ENCODE results near the gene KRTAP12-2.

The KRTAP12-2 gene

DNA sequence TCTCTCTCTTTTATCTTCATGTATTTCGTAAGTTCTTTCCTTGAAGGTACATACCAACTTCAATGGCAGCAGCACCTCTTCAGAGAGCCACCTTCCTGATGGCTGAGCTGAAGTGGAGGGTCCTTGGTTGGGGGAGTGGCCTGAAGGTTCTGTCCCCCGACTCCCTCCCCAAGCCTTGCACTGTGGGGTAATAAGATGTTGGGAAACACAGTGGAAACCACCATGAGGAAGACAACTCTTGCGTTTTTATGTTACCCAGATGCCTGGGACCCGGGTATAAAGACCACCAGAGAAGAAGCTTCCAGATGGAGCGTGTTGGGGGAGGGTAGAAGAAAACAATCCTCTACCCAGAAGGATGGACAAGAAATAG lies 8.2 kb downstream of the KRTAP12-2 start:
- Histone ChIP-seq H3K4me2 (ENCODE audit: low read length) (no peak overlapping the region), H3K56ac (ENCODE audit: low read length) (no peak overlapping the region), H2AK5ac (ENCODE audit: low read length) (no peak overlapping the region), H3K79me1 (ENCODE audit: low read length) (no peaks in the 10 kb centered on the region), H3K4ac (ENCODE audit: low read depth, low read length) (no peak overlapping the region), H2BK5ac (ENCODE audit: low read length) (no peak overlapping the region), H4K8ac (ENCODE audit: low read depth, low read length) (no peak overlapping the region), H3K27me3 (ENCODE audit: insufficient read depth, low read length, poor library complexity) (no peaks in the 10 kb centered on the region), H2BK15ac (replicated peaks; ENCODE audit: low read depth) (no peak overlapping the region), H3K9ac (ENCODE audit: low read length) (no peak overlapping the region), H3K23ac (ENCODE audit: low read length) (no peak overlapping the region), H3K36me3 (ENCODE audit: control insufficient read depth, insufficient read depth, low read length) (no peaks in the 10 kb centered on the region), H2BK120ac (ENCODE audit: low read depth, low read length) (no peak overlapping the region), H4K5ac (ENCODE audit: low read length) (no peak overlapping the region), H3K79me2 (ENCODE audit: control insufficient read depth, insufficient read depth, low read length) (no peaks in the 10 kb centered on the region), H3K4me1 (ENCODE audit: control insufficient read depth, low read depth, low read length) (peaks cover 2% of the 10 kb centered on the region), H3K4me3 (ENCODE audit: low read length) (no peak overlapping the region), H3K18ac (ENCODE audit: low read length) (no peak overlapping the region), H3K27ac (ENCODE audit: low read depth, low read length) (no peak overlapping the region)
- DNase-seq: no peak
- WGBS (ENCODE audit: extremely low coverage, insufficient coverage, low lambda C conversion rate): no CpG with 5 or more reads among the region's 5 CpGs

DNA sequence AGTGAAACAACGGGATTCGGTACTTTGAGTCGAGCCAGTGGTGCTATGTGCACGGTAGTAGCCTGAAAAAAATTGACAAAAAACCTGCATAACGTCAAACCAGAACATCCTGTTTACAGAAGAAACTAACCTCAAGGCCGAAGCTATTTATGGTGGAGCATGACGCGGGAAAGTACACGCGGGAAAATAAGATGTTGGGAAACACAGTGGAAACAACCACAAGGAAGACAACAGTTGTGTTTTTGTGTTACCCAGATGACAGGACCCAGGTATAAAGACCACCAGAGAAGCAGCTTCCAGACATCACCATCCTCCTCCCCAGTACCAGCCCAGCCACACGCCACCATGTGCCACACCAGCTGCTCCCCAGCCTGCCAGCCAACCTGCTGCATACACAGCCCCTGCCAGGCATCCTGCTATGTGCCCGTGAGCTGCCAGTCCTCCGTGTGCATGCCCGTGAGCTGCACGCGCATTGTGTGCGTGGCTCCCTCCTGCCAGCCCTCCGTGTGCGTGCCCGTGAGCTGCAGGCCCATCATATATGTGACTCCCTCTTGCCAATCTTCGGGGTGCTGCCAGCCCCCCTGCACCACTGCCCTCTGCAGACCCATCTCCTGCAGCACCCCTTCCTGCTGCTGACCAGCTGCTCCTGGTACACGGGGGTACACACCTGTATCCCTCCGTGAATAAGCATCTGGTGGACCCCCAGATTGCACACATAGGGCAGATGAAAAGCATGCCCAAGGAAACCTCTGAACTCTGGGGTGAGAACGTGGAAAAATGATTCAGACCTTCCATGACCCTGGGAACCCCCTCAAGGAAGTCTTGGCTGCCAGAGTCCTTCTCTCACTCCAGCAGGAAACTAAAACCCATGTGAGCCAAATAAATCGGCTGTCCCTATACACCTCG lies 8.8 kb downstream of the KRTAP12-2 start, which contains the start of gene KRTAP12-3:
Gene KRTAP12-3 (plus strand): TSS at position 298 of the 906 bp plus-strand sequence. CDS start 48 bp downstream, at position 346.
- Histone ChIP-seq H3K4me3 (ENCODE audit: low read length) (no peak within 1 kb of the TSS), H3K27me3 (ENCODE audit: insufficient read depth, low read length, poor library complexity) (no peaks in the 10 kb centered on the region)

DNA sequence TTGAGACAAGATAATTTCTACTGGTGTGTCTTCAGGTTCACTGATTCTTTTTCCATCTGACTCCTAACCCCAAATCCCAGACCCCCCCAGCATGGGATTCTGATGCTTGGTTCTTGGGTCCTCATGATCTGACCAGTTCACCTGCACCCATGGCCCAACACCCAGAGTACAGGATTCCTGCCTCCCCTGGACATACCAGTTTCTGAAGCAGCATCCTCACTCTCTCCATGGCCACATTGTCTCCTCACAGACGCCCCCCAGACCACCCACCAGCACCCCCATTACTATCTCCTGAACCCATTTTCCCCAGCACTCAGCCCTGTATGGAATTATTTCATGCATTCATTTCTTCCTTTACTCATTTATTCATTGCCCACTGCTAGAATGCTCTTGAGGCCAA lies 9.9 kb downstream of the KRTAP12-2 start:
- Histone ChIP-seq H3K4ac (ENCODE audit: low read depth, low read length) (no peak overlapping the region), H3K23ac (ENCODE audit: low read length) (no peak overlapping the region), H3K4me3 (ENCODE audit: low read length) (no peak overlapping the region), H3K27ac (ENCODE audit: low read depth, low read length) (no peak overlapping the region), H4K8ac (ENCODE audit: low read depth, low read length) (no peak overlapping the region), H3K36me3 (ENCODE audit: control insufficient read depth, insufficient read depth, low read length) (no peaks in the 10 kb centered on the region), H2AK5ac (ENCODE audit: low read length) (no peak overlapping the region), H3K18ac (ENCODE audit: low read length) (no peak overlapping the region), H3K4me2 (ENCODE audit: low read length) (no peak overlapping the region), H3K27me3 (ENCODE audit: insufficient read depth, low read length, poor library complexity) (no peaks in the 10 kb centered on the region), H3K9ac (ENCODE audit: low read length) (no peak overlapping the region), H3K79me1 (ENCODE audit: low read length) (no peaks in the 10 kb centered on the region), H2BK15ac (replicated peaks; ENCODE audit: low read depth) (no peak overlapping the region), H3K4me1 (ENCODE audit: control insufficient read depth, low read depth, low read length) (peaks cover 2% of the 10 kb centered on the region), H3K79me2 (ENCODE audit: control insufficient read depth, insufficient read depth, low read length) (no peaks in the 10 kb centered on the region), H2BK120ac (ENCODE audit: low read depth, low read length) (no peak overlapping the region), H2BK5ac (ENCODE audit: low read length) (no peak overlapping the region), H4K5ac (ENCODE audit: low read length) (no peak overlapping the region), H3K56ac (ENCODE audit: low read length) (no peak overlapping the region)
- no CpG with 5 or more reads among the region's 1 CpG for WGBS (ENCODE audit: extremely low coverage, insufficient coverage, low lambda C conversion rate)
- no peak for DNase-seq

More for the DNA sequence above, 8.8 kb downstream of the KRTAP12-2 start, which contains the start of gene KRTAP12-3:
- no peak within 1 kb of the TSS for H4K8ac ChIP-seq (ENCODE audit: low read depth, low read length)
- no CpG with 5 or more reads among the region's 26 CpGs for WGBS (ENCODE audit: extremely low coverage, insufficient coverage, low lambda C conversion rate)
- DNase-seq: no peak
- no peak within 1 kb of the TSS for H4K5ac ChIP-seq (ENCODE audit: low read length)
- no peak within 1 kb of the TSS for H2BK5ac ChIP-seq (ENCODE audit: low read length)
- no peak within 1 kb of the TSS for H3K4ac ChIP-seq (ENCODE audit: low read depth, low read length)
- no peak within 1 kb of the TSS for H3K4me2 ChIP-seq (ENCODE audit: low read length)
- no peak within 1 kb of the TSS for H3K27ac ChIP-seq (ENCODE audit: low read depth, low read length)
- H3K23ac ChIP-seq (ENCODE audit: low read length): no peak within 1 kb of the TSS
- no peak within 1 kb of the TSS for H2BK120ac ChIP-seq (ENCODE audit: low read depth, low read length)
- no peak within 1 kb of the TSS for H3K9ac ChIP-seq (ENCODE audit: low read length)
- H3K79me2 ChIP-seq (ENCODE audit: control insufficient read depth, insufficient read depth, low read length): no peaks in the 10 kb centered on the region
- H3K4me1 ChIP-seq (ENCODE audit: control insufficient read depth, low read depth, low read length): peaks cover 2% of the 10 kb centered on the region
- no peak within 1 kb of the TSS for H2BK15ac ChIP-seq (replicated peaks; ENCODE audit: low read depth)
- no peak within 1 kb of the TSS for H3K18ac ChIP-seq (ENCODE audit: low read length)
- H3K79me1 ChIP-seq (ENCODE audit: low read length): no peaks in the 10 kb centered on the region
- H2AK5ac ChIP-seq (ENCODE audit: low read length): no peak within 1 kb of the TSS
- H3K36me3 ChIP-seq (ENCODE audit: control insufficient read depth, insufficient read depth, low read length): no peaks in the 10 kb centered on the region
- no peak within 1 kb of the TSS for H3K56ac ChIP-seq (ENCODE audit: low read length)

DNA sequence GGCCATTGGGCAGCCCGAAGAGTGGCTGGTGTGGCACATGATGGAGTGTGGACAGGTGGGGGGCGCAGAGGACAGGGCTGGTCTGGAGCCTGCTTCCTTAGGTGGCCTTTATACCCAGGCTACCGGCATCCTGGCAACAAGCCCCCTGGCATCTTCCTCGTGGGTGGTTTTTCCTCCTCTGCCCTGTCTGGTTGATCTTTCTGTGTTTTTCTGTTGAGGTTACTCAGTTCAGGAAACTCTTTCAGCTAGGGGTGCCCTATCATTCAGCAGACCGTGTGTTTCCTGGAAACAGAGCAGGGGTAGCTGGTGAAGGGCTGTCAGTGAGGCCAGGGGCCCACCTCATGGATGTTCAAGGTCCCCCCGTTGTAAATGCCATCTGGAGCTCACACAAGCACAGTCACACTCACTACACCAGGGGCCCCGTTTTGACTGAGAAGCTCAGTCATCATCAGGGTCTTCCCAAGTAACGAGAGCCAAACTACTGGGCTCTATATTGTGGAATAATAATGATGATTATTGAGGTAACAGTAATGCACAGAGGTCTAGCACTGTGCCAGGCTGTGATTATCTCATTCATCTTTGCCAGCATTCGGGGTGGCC lies 12.1 kb downstream of the KRTAP12-2 start, which contains the start of gene KRTAP12-4:
Gene KRTAP12-4 (minus strand): TSS at position 84 of the 600 bp plus-strand sequence. CDS start 45 bp downstream, at position 39.
- Histone ChIP-seq H3K4me3 (ENCODE audit: low read length) (no peak within 1 kb of the TSS), H2BK5ac (ENCODE audit: low read length) (no peak within 1 kb of the TSS)
- WGBS (ENCODE audit: extremely low coverage, insufficient coverage, low lambda C conversion rate): no CpG with 5 or more reads among the region's 9 CpGs

DNA sequence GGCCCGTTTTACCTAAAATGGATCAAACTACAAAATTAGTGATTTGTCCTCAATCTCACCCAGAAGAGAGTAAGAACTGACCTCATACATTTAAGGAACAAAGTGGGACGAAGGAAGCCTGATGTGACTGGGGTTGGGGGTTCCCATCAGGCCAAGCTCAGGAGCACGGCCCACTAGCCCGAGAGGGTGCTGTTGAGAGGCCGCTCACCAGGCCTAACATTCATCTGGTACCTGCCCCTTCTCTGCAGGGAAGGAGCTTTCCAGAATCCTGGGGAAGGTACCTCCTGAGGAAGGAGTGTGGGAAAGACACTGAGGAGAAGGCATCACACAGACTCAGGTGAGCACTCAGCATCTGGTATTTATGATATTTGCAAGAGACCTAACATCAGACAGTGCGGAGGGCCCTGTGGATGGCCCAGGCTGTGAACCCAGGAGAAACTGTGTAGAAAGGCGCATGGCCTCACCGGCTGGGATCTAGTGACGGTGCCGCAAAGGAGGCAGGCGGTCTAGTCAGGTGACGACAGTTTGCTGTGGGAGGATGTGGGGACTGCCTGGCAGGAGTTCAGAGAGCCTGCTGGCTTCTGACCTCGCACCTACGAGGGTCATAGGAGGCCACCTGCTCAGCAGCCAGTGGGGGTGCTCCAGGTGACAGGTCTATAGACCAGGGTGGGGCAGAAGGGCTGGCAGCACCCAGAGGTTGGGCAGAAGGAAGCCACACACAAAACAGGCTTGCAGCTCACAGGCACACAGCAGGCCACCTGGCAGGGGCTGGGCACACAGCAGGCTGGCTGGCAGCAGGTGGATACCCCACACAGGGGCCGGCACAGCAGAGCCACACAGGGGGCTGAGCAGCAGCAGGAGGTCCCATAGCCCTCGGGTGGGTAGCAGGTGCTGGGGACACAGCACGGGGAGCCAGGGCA lies 12.8 kb downstream of the KRTAP12-2 start:
- Histone ChIP-seq H3K79me1 (ENCODE audit: low read length) (no peaks in the 10 kb centered on the region), H3K4me2 (ENCODE audit: low read length) (no peak overlapping the region), H3K23ac (ENCODE audit: low read length) (no peak overlapping the region)

More for the DNA sequence above, 12.1 kb downstream of the KRTAP12-2 start, which contains the start of gene KRTAP12-4:
- H3K23ac ChIP-seq (ENCODE audit: low read length): no peak within 1 kb of the TSS
- H4K8ac ChIP-seq (ENCODE audit: low read depth, low read length): no peak within 1 kb of the TSS
- no peak within 1 kb of the TSS for H2BK15ac ChIP-seq (replicated peaks; ENCODE audit: low read depth)
- H3K27me3 ChIP-seq (ENCODE audit: insufficient read depth, low read length, poor library complexity): no peaks in the 10 kb centered on the region
- no peak within 1 kb of the TSS for H3K18ac ChIP-seq (ENCODE audit: low read length)
- no peaks in the 10 kb centered on the region for H3K79me2 ChIP-seq (ENCODE audit: control insufficient read depth, insufficient read depth, low read length)
- no peak for DNase-seq
- H4K5ac ChIP-seq (ENCODE audit: low read length): no peak within 1 kb of the TSS
- no peak within 1 kb of the TSS for H3K9ac ChIP-seq (ENCODE audit: low read length)
- H2BK120ac ChIP-seq (ENCODE audit: low read depth, low read length): no peak within 1 kb of the TSS
- no peaks in the 10 kb centered on the region for H3K79me1 ChIP-seq (ENCODE audit: low read length)
- peaks cover 2% of the 10 kb centered on the region for H3K4me1 ChIP-seq (ENCODE audit: control insufficient read depth, low read depth, low read length)
- no peak within 1 kb of the TSS for H3K4ac ChIP-seq (ENCODE audit: low read depth, low read length)
- no peaks in the 10 kb centered on the region for H3K36me3 ChIP-seq (ENCODE audit: control insufficient read depth, insufficient read depth, low read length)
- no peak within 1 kb of the TSS for H3K4me2 ChIP-seq (ENCODE audit: low read length)
- no peak within 1 kb of the TSS for H3K27ac ChIP-seq (ENCODE audit: low read depth, low read length)
- H2AK5ac ChIP-seq (ENCODE audit: low read length): no peak within 1 kb of the TSS
- no peak within 1 kb of the TSS for H3K56ac ChIP-seq (ENCODE audit: low read length)

More for the DNA sequence above, 12.8 kb downstream of the KRTAP12-2 start:
- Histone ChIP-seq H2AK5ac (ENCODE audit: low read length) (no peak overlapping the region), H3K18ac (ENCODE audit: low read length) (no peak overlapping the region), H3K9ac (ENCODE audit: low read length) (no peak overlapping the region), H3K56ac (ENCODE audit: low read length) (no peak overlapping the region), H4K8ac (ENCODE audit: low read depth, low read length) (no peak overlapping the region), H2BK120ac (ENCODE audit: low read depth, low read length) (no peak overlapping the region), H3K27me3 (ENCODE audit: insufficient read depth, low read length, poor library complexity) (no peaks in the 10 kb centered on the region), H2BK15ac (replicated peaks; ENCODE audit: low read depth) (no peak overlapping the region), H4K5ac (ENCODE audit: low read length) (no peak overlapping the region), H3K4me3 (ENCODE audit: low read length) (no peak overlapping the region), H3K4ac (ENCODE audit: low read depth, low read length) (no peak overlapping the region), H3K27ac (ENCODE audit: low read depth, low read length) (no peak overlapping the region), H3K4me1 (ENCODE audit: control insufficient read depth, low read depth, low read length) (peaks cover under 1% of the 10 kb centered on the region), H3K36me3 (ENCODE audit: control insufficient read depth, insufficient read depth, low read length) (no peaks in the 10 kb centered on the region), H2BK5ac (ENCODE audit: low read length) (no peak overlapping the region), H3K79me2 (ENCODE audit: control insufficient read depth, insufficient read depth, low read length) (no peaks in the 10 kb centered on the region)
- DNase-seq: no peak
- whole genome bisulfite sequencing (ENCODE audit: extremely low coverage, insufficient coverage, low lambda C conversion rate): no CpG with 5 or more reads among the region's 17 CpGs

Data from mesendoderm (in vitro differentiated cells).